ENCODE data around the gene XYLT1.

Gene XYLT1

DNA sequence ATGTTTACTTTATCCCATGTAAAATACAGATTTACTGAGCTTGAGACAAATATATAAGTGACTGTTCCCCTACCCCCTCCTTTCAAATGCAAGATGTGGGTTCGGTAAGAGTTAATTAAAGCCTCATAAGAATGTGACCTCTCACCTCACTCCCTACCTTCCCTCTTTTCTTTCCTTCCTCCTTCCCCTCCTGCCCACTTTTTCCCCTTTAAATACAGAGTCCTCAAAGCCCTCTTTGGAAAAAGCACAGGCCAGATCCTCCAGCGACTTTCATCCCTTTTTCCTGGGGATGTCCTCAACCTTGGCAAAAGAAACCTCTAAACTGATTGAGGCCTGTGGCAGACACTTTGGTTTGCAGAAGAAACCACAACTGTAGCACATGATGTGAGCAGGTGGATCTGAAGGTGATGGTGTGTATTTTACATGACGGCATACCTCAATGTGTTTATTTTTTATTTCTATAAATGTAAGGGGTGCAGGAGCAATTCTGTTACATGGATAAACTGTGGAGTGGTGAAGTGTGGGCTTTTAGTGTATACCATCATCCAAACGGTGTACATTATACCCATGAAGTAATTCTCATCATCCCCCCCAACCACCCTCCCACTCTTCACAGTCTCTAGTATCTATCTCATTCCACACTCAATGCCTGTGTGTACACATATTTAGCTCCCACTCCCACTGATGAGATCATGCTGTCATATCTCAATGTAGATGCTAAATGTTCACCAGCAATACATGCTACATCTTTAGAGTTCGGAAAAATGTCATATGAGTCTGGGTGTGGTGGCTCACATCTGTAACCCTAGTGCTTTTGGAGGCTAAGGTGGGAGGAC is 77.7 kb downstream of the XYLT1 start:
- Histone ChIP-seq H3K36me3 (no peaks in the 10 kb centered on the region), H3K4me3 (no peak overlapping the region), H3K27me3 (no peaks in the 10 kb centered on the region), H3K9me3 (no peaks in the 10 kb centered on the region), H3K4me1 (peaks cover 0 to 29% (median 27%) of the 10 kb centered on the region in 4 donors), H3K27ac (no peak overlapping the region)
- no peak for DNase-seq
- TF ChIP-seq, protein P1, sequence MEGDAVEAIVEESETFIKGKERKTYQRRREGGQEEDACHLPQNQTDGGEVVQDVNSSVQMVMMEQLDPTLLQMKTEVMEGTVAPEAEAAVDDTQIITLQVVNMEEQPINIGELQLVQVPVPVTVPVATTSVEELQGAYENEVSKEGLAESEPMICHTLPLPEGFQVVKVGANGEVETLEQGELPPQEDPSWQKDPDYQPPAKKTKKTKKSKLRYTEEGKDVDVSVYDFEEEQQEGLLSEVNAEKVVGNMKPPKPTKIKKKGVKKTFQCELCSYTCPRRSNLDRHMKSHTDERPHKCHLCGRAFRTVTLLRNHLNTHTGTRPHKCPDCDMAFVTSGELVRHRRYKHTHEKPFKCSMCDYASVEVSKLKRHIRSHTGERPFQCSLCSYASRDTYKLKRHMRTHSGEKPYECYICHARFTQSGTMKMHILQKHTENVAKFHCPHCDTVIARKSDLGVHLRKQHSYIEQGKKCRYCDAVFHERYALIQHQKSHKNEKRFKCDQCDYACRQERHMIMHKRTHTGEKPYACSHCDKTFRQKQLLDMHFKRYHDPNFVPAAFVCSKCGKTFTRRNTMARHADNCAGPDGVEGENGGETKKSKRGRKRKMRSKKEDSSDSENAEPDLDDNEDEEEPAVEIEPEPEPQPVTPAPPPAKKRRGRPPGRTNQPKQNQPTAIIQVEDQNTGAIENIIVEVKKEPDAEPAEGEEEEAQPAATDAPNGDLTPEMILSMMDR (IDR thresholded peaks at IDR 0.05): no peak
- intact Hi-C loops (cut with DNase I; ENCODE audit: low total_unique reads): no loop called here

DNA sequence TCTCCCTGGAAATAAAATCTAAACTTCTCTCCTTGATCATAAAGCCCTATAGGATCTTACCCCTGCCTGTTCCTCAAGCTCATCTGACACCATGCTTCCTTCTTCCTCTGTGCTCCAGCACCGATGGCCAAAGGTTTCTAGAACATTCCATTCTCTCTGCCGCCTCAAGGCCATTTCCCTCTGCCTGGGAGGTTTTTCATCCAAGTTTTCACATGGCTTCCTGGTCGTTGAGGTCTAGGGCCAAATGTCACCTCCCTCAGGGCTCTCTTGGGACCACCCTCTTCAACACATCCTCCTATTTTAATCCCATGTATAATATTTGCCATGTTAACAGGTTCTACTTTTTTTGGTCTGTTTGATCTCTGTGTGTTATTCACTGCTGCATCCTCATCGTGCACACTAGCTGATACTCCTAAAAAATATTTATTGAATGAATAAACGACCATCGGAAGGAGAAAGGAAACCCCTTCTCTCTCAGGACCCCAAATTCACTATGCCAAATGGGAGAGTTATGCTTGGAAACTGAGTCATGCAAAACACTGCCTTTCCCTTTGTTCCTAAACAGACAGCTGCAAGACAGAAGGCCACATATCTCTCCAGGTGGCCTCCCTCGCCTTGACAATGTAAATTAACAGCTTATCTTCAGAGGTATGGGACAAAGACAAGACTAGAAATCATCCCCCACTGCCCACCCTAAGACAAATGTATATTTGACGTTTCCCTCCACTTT is 78.5 kb downstream of the XYLT1 start:
- intact Hi-C loops (cut with DNase I; ENCODE audit: low total_unique reads): no loop called here
- no peaks in the 10 kb centered on the region for H3K27me3 ChIP-seq
- H3K4me3 ChIP-seq: no peak overlapping the region
- TF ChIP-seq, protein P1 (IDR thresholded peaks at IDR 0.05): no peak
- H3K36me3 ChIP-seq: no peaks in the 10 kb centered on the region
- H3K9me3 ChIP-seq: no peaks in the 10 kb centered on the region
- H3K4me1 ChIP-seq: peaks cover 0 to 23% (median 20%) of the 10 kb centered on the region in 4 donors
- no peak for DNase-seq
- no peak overlapping the region for H3K27ac ChIP-seq

DNA sequence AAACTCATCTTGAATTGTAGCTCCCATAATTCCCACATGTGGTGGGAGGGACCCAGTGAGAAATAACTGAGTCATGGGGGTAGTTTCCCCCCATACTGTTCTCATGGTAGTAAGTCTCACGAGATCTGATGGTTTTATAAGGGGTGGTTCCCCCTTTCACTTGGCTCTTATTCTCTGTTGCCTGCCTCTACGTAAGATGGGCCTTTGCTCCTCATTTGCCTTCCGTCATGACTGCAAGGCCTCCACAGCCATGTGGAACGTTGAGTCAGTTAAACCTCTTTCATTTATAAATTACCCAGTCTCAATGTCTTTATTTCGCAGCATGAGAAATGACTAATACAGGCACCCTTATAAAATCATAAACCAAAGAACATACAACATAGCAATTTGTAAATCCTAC is 79.0 kb downstream of the XYLT1 start:
- Histone ChIP-seq H3K27ac (no peak overlapping the region), H3K27me3 (no peaks in the 10 kb centered on the region), H3K4me1 (peaks cover 0 to 18% (median 14%) of the 10 kb centered on the region in 4 donors), H3K36me3 (no peaks in the 10 kb centered on the region), H3K9me3 (no peaks in the 10 kb centered on the region), H3K4me3 (no peak overlapping the region)
- DNase-seq: no peak
- TF ChIP-seq, protein P1 (IDR thresholded peaks at IDR 0.05): no peak
- intact Hi-C loops (cut with DNase I; ENCODE audit: low total_unique reads): no loop called here

DNA sequence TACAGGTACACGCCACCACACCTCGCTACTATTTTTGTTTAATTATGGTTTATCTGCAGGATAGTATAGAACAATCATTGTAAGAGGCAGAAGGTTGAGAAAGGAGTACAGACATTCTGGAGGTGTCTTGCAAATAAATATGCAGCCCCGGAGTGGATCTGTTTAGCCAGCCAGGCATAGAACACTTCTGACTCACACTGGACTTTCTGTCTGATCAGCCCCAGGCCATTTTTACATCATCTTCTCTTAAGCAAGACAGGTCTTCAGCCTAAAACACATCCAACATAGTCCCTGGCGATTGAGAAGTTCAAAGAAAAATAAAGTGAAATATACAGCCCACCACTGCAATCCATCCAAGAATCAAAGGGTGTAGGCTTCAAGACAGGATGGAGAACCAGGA is 81.4 kb downstream of the XYLT1 start:
- intact Hi-C loops (cut with DNase I; ENCODE audit: low total_unique reads): no loop called here
- no peak overlapping the region for H3K27ac ChIP-seq

DNA sequence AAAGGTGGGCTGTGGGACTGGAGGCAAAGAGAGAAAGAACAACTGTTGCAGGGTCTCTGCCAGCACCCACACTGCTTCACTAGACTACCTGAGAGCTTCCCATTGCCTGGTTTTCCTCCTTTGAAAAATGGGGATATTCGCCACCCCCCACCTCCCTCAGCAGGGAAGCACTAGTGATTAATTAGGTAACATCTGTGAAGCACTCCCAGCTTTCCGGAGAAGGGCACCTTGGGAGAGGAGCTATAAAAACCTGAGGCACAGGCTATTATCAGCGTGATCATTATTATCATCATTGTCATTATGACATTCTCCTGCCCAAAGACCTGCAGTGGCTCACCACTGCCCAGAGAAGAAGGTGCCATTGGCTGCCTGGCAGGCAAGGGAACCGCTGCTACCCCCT is 83.5 kb downstream of the XYLT1 start:
- H3K4me1 ChIP-seq: peaks cover 0 to 22% (median 8%) of the 10 kb centered on the region in 4 donors
- DNase-seq: no peak
- TF ChIP-seq, protein P1 (IDR thresholded peaks at IDR 0.05): no peak
- H3K27ac ChIP-seq: no peak overlapping the region
- H3K9me3 ChIP-seq: no peaks in the 10 kb centered on the region
- no peaks in the 10 kb centered on the region for H3K27me3 ChIP-seq
- intact Hi-C loops (cut with DNase I; ENCODE audit: low total_unique reads): no loop called here
- no peaks in the 10 kb centered on the region for H3K36me3 ChIP-seq
- H3K4me3 ChIP-seq: no peak overlapping the region

More for the DNA sequence above, 81.4 kb downstream of the XYLT1 start:
- H3K4me3 ChIP-seq: no peak overlapping the region
- H3K36me3 ChIP-seq: no peaks in the 10 kb centered on the region
- TF ChIP-seq, protein P1 (IDR thresholded peaks at IDR 0.05): no peak
- H3K4me1 ChIP-seq: peaks cover 0 to 13% (median 5%) of the 10 kb centered on the region in 4 donors
- H3K9me3 ChIP-seq: no peaks in the 10 kb centered on the region
- no peaks in the 10 kb centered on the region for H3K27me3 ChIP-seq
- DNase-seq: no peak

Data from tibial artery (tissue), 4 donors.